HG03439 (cell line): ENCODE data around the gene ZNF385D.

Source experiments
- ATAC-seq: cut with Tn5 transposase; IDR thresholded peaks from one replicate; pipeline ENCODE4 v1.9.1; 2021; ENCODE audit warnings: mild to moderate bottlenecking, moderate library complexity; ENCODE audit not compliant: unreplicated experiment

Gene ZNF385D, protein sequence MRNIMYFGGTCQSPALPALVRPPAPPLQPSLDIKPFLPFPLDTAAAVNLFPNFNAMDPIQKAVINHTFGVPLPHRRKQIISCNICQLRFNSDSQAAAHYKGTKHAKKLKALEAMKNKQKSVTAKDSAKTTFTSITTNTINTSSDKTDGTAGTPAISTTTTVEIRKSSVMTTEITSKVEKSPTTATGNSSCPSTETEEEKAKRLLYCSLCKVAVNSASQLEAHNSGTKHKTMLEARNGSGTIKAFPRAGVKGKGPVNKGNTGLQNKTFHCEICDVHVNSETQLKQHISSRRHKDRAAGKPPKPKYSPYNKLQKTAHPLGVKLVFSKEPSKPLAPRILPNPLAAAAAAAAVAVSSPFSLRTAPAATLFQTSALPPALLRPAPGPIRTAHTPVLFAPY

DNA sequence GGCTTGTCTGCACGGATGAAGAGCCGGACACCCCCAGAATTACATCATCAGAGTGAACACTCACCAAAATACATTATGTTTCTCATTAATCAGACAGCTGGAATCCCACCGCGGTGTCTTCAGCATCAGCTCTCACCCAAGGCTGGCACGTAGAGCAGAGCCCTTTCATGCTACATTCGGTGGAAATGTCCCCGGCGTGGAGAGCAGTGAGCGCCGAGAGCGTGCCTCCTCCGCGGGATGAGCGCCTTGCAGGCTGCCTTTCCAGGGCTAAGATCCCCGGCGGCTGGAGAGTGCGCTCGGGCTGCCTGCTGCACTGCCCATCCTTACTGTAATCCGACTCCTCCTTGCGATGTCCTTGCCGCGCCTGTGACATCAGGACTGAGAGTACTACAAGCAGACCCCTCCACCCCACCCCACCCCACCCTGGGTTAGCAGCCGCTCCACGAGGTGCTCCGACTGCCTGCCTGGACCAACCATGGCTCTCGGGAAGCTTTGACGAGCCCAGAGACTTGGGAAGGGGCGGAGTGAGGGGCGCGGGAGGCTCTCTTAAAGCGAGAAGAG, at the start of gene ZNF385D:
Gene ZNF385D (minus strand): TSS at position 380 of the 561 bp plus-strand sequence. CDS start 294 bp downstream, at position 86.
- no peak for ATAC-seq

DNA sequence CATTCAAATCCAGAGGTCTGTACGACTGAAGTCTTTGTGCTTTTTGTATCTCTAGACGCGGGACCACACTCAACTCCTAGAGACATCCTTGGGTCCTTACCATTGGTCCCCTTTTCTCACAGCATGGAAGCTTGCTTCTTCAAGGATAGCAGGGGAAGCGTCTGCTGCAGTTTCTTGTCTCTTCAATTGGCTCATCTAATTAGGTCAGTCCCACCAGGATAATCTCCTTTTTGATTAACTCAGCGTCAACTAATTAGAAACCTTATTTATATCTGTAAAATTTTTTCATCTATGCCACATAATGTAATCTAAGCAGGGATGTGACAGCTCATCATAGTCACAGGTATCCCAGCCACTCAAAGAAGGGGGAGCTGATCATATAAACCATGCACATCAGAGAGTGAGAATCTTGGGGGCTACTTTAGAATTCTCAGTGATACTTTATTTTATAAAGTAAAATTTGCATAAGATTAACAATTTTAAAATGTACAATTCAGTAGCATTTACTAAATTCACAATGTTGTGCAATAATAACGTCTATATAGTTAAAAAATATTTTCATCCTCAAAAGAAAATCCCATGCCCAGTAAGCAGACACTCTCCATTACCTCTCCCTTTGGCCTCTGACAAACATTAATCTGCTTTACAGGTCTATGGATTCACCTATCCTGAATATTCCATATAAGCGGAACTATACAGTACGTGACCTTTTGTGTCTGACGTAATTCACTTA, 47.5 kb upstream of the ZNF385D start:
- no peak for ATAC-seq

DNA sequence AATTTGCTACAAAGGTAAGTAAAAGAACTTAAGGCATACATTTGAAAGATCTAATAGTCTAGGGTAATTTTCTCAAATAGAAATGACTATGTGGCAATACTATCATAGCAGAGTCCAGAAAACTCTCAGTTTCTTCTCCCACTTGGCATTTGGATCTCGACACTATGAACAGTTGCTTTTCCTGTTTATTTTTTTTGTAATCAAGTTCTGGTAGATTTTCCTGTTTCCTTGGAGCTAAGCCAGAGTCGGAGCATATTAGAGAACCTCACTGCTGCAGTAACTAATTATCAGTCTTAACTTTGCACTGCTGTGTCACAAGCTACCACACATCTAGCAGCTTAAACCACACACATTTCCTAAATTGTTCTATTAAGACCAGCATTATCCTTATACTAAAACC, 44.9 kb upstream of the ZNF385D start:
- ATAC-seq, result no peak

DNA sequence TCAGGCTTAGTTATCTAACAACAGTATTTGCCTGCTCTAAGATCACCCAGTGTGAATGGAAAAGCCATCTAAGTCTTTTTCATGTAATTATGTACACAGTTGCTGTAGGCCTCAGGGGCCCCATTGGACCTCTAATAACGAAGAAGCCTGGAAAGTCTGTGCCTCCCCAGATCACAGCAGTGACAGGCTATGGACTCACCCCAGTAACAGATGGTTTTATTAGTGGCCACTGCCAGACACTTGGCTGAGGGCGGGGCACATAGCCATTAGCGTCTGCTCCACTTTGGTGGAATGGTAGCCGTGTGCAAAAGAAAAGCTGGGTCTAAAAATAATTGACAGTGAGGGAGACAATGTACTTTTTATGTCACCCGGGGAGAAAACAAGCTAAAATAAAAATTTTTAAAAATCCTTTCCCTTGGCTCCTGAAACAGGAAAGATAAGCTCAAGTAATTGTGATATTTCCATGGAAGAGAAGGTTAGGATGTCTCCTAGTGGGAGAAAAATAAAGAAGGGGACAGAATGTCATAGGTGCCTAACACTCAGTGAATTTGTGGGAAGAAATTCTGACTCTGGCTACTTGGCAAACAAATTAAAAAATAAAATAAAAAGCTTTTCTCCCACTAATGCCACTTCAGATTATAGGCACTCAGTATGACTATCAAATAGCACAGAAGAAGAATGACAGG, 44.3 kb upstream of the ZNF385D start:
- no peak for ATAC-seq

DNA sequence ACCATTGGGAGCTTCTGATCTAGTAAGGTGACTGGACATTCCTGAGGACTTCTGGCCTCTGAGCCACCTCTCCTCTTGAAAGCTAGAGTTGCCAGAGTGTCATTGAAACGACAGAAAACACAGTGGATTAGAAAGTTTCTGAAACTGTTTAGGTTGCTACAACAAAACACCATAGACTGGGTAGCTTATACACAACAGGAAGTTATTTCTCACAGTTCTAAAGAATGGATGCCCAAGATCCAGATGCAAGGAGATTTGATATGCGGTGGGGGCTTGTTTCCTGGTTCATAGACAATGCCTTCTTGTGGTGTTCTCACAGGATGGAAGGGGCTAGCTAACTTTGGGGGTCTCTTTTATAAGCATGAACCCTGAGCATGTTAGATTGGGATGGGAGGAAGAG, 43.3 kb upstream of the ZNF385D start:
- ATAC-seq, result no peak

DNA sequence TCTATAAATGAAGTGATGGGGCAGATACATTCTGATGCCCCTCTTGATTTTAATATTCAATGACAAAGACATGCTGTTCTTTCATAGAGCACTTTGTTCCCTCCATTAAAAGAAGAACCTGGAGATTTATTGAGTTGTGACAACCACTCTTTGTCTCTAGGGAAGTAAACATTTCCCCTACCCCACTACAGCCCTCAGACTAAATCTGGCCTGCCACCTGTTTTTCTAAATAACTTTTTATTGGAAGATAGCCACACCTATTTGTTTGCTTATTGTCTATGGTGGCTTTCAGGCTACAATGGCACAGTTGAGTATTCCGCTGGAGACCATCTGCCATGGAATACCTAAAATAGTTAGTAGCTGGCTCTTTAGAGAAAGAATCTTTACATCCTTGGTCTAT, 41.2 kb upstream of the ZNF385D start:
- ATAC-seq, result no peak

DNA sequence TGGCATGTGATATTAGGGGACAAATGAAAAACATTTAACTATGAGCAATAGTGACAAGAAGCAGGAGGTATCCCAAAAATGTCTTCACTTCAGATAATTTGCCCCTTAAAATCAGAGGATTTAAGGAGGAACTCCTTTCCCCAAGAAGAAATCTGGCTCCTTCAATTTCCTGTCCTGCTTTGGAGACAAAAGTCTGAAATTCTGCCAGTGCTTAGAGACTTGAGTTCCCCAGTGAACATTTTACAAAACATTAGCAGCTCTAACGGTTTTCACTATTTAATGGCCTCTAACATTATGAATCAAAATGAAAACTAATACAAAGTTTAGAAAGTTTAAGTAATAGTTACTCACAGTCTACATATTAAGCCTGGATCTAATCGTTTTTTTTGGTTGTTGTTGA, 40.3 kb upstream of the ZNF385D start:
- ATAC-seq, result no peak

DNA sequence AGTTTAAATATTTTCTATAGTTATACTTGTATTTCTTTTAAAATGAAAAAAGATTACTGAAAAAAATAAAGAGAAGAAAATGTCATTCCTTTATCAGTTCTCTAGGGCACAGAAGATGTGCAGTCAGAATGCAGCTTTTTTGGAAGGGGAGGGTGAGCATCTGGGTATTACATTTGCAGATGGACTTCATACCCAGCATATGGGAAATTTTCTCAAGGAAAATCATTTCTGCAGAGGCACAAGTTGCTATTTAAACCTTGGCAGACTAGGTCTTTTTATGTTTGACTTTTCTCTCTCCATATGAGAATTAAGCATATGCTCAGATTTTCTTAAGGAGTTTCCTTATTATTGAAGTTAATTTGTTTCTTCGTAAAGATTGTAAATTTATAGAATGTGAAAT, 39.5 kb upstream of the ZNF385D start:
- no peak for ATAC-seq

DNA sequence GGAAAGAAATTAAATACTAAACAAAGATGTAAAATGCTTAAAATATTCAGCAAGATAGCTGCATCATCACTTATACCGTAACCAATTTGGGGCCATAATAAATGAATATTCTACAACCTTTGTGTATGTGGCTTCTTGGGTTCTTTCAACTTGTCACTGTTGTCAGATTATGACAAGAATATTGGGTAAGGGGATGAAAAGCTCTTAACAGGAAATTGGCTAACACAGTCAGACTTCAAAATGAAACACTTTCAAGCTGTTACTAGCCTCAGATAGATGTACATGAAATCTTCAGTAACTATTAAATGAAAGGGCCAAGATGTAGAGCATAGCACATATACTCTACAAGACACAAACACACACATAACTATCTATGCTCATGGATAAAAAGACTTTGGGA, 38.7 kb upstream of the ZNF385D start:
- no peak for ATAC-seq

DNA sequence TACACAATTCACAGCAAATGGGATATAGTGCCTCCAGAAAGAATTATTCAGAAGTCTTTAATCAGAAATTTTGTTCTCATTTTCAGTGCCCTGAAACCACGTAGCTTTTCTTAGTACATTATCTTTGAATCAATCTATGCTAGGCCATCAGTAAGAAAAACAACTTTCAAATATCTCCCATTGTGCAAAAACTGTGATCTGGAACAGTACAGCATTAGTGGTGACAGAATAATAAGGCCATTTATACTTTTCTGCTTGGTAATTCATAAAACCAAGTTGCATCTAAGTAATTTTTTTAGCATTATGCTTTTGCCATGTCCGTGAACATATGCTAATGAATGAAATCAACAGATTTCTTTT, 35.4 kb upstream of the ZNF385D start:
- ATAC-seq, result no peak

DNA sequence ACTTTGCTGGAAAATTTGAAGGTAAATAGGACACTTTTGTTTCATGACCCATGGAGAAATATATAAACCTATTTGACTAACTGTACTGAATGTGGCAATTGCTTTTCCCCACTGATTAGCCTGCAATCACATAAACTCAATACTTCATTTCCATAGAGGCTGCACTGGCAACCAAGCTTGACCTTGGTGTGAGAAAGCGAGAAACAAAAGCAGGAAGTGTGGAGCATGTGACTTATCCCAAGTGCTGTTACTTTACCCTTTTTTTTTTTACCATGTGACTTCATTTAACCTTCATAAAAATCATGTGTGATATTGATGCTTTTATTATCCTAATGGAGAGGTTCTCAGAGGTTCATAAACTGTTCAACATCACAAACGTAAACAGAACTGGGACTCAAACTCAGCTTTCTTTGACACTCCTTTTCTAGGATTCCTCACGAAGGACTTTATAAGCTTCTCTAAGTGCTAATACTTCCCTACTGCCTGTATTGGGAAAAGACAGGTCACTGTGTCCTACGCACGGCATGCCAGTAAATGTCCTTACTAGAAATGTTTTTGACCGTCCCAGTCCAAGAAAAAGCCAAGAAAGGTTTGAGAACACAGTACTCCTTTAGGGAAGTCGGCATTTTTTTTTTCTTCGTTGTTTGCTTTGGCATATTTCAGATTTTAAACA, 34.9 kb upstream of the ZNF385D start:
- no peak for ATAC-seq

DNA sequence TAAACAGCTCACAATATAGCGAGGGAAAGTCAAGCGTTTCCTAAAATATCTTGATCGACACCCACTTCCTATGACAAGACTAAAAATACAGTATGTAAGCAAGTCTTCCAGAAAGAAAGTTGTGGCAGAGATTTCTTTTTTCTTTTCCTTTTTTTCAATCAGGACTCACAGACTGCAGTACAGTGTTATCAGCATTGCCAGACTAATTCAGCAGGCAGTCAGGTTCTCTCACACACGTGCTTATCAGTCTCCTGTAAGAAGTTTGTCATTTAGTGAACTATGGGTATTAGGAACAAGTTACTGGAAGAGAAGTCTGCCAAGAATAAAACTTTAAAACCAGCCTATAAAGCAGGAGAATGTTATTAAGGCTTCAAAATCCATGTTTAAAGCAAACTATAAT, 32.8 kb upstream of the ZNF385D start:
- no peak for ATAC-seq

DNA sequence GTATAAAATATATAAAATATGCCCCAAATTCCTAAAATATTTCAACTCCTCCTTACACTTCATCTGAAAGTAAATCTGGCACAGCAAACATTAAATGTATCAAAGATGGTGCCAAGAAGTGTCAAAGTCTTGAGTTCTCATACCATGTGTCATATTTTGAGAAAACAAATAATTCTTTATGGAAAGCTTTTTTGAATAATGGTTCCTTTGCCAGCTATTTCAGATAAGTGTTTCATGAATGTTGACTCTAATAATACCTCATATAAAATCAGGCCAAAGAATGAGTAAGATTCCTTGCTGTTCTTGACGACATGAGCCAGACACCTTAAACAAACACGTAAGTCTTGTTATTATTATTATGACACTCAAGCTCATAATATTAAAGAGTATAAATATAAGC, 30.3 kb upstream of the ZNF385D start:
- no peak for ATAC-seq

DNA sequence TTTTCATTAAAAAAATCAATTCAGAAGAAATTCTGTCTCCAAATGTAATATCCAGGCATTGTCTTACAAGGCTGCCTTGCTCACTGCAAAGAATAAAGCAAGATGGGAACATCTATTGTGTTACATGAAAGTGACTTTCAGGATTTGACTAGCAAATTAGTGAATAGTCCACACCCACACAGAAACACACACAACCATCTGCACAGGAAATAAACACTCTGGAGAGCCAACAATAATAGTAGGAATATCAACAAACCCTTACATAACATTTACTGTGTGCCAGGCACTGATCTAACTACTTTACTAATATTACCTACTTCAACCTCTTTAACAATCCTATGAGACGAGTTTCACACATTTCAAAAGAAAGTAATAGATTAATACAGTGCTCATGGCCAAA, 28.9 kb upstream of the ZNF385D start:
- ATAC-seq, result no peak

DNA sequence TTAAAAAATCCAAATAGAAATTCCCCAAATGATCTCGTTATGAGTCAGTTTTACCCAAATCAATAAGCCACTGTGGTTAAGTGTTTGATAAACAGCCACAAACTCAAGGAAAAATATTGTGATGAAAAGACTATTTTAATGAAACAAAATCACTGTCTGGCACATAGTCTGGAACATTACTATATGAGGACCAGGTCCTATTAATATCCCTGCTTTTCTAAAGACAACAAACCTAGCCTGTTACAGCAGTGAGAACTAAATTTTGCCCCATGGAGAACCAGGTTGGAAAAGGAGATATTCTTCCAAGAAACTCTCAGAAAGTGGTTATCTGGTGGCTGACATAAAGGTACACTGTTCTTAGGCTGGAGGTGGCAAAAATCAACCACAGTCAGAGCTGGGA, 27.7 kb upstream of the ZNF385D start:
- no peak for ATAC-seq

DNA sequence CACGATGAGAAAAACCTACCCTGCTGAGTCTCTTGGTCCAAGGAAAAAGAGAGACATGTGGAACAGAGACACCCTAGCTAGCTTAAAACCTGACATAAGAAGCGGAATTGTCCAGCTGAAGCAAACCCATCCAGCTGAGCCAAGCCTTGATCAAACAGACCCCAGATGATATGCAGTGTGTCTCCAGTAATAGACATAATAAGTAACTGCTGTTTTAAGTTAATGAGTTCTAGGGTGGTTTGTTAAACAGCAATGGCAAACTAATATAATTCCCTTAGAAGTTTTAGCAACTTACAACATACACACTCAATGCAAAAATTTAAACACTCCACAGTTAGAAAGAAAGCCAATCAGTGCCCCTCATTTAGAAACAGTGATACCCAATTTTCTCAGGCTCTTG, 26.8 kb upstream of the ZNF385D start:
- ATAC-seq, result no peak

DNA sequence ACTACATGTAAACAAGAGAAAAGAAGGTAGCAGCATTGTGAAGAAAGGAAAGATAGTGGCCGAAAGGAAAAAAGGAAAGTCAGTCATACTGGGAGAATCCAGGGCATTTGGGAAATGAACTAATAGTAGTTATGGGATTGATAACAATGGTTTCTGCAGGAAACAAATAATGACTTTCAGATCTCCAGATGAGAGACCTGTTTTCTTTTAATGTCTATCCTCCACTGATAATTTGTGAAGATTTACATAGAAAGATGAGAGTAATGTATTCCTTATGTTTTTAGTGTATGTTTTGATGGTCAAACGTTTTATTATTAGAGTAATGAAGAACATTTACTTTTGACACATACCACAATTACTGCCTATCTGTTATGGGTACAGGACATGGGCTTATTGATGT, 15.0 kb upstream of the ZNF385D start:
- ATAC-seq, result no peak

DNA sequence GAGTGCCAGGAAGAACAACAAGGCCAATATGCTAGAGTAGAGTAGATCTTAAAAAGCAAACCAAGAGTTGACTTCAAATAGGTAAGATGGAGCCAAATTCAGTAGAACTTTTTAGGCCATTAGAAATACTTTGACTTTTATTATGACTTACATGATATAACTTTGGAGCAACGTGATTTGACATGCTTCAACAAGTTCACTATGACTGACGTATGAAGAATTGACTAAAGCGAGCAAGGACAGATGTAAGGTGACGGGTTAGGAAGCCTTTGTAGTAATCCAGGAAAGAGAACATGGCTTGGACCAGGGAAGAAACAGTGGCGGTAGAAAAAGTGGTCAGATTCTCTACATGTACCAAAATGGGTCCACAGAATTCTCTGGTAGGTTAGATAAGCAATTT, 4.9 kb upstream of the ZNF385D start:
- no peak for ATAC-seq

DNA sequence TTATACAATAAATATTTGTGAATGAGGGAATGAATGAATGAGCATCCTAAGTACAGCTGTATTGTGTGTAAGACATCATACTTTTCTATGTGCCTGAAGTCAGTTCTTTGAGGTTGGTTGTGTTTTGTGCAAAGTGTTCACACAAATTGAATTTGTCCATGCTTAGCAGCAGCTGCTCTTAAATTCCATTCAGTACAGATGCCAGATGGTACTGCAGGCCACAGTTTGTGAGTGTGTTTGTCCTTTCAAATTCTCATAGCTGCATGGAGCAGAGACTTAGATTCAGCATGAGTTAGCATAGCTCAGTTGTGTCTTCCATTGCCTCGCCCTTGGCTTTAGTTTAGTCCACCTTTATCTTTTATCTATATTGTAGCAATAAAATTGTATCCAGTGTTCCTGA, 3.8 kb upstream of the ZNF385D start:
- ATAC-seq, result no peak

DNA sequence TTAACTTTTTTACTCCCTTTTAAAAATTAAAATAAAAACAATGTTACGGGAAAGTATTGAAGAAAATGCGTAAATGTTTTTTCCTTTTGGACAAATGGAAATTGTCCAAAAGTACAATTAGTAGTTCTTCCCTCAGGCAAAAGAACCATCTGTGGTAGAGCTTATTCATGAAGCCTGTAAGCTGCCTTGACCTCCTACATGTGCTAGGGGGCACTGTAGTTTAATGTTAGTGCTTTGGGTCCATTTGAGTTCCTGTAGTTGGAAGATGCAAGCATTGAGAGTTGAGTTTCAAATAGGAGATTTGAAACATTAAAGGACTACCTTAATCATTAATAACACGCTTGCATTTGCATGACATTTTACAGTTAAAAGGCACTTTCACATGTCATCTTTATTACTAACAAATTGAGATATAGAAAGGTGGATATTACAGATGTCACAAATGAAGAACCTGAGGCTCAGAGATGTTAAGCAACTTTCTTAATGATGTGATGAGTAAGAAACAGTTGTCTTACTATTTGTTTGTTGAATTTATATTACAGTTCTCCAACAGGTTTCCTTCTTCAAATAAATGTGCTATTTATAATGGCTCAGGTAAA, 1.8 kb upstream of the ZNF385D start:
- ATAC-seq, result no peak

DNA sequence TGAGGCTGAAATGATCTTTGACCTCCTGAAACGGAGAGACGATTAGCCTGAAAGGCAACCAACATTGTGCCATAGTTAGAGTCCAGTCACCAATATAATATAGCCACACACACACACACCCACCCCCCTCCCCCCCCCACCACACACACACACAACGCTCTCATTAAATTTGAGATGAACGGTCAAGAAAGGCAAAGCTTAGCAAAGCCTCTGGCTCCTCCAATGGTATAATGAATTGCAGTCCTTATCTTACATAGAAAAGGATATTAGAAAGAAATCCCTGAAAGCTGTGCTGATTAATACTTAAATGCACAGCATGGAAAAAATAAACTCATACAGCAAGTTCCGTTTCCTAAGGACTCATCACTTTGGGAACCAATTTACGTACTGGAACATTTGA, 876 bp upstream of the ZNF385D start:
- no peak for ATAC-seq
